ENCODE results near the gene SMPD3.

- TF ChIP-seq RELA (CRISPR knock-in tag; IDR thresholded peaks at IDR 0.05; ENCODE audit: borderline replicate concordance) (no peak), E2F4 (CRISPR knock-in tag; IDR thresholded peaks at IDR 0.05; ENCODE audit: borderline replicate concordance, low read depth) (no peak), ATF3 (CRISPR knock-in tag; conservative IDR thresholded peaks at IDR 0.05) (no peak), FOXJ3 (CRISPR knock-in tag; IDR thresholded peaks at IDR 0.05; ENCODE audit: borderline replicate concordance) (no peak), FOXP1 (CRISPR knock-in tag; IDR thresholded peaks at IDR 0.05; ENCODE audit: borderline replicate concordance) (no peak), CTCF (IDR thresholded peaks at IDR 0.05) (no peak), ESRRA (CRISPR knock-in tag; IDR thresholded peaks at IDR 0.05; ENCODE audit: borderline replicate concordance) (no peak), KAT7 (CRISPR knock-in tag; IDR thresholded peaks at IDR 0.05; ENCODE audit: borderline replicate concordance) (no peak), CREB1 (CRISPR knock-in tag; IDR thresholded peaks at IDR 0.05) (no peak), IRF1 (CRISPR knock-in tag; IDR thresholded peaks at IDR 0.05) (no peak), ZNF416 (CRISPR knock-in tag; IDR thresholded peaks at IDR 0.05) (no peak), GTF2I (CRISPR knock-in tag; conservative IDR thresholded peaks at IDR 0.05) (no peak), ZBTB21 (CRISPR knock-in tag; IDR thresholded peaks at IDR 0.05; ENCODE audit: borderline replicate concordance) (no peak)
- TF ChIP-seq, protein P1, sequence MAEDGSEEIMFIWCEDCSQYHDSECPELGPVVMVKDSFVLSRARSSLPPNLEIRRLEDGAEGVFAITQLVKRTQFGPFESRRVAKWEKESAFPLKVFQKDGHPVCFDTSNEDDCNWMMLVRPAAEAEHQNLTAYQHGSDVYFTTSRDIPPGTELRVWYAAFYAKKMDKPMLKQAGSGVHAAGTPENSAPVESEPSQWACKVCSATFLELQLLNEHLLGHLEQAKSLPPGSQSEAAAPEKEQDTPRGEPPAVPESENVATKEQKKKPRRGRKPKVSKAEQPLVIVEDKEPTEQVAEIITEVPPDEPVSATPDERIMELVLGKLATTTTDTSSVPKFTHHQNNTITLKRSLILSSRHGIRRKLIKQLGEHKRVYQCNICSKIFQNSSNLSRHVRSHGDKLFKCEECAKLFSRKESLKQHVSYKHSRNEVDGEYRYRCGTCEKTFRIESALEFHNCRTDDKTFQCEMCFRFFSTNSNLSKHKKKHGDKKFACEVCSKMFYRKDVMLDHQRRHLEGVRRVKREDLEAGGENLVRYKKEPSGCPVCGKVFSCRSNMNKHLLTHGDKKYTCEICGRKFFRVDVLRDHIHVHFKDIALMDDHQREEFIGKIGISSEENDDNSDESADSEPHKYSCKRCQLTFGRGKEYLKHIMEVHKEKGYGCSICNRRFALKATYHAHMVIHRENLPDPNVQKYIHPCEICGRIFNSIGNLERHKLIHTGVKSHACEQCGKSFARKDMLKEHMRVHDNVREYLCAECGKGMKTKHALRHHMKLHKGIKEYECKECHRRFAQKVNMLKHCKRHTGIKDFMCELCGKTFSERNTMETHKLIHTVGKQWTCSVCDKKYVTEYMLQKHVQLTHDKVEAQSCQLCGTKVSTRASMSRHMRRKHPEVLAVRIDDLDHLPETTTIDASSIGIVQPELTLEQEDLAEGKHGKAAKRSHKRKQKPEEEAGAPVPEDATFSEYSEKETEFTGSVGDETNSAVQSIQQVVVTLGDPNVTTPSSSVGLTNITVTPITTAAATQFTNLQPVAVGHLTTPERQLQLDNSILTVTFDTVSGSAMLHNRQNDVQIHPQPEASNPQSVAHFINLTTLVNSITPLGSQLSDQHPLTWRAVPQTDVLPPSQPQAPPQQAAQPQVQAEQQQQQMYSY (CRISPR knock-in tag; IDR thresholded peaks at IDR 0.05) = no peak
These were observed 33.7 kb downstream of the SMPD3 start for GRCh38 chr16:68414581-68414980.

Data from WTC11 (cell line).